GM03348 (cell line): ENCODE data around the gene ATP11A.

Source experiments
- DNase-seq: peaks from one replicate; pipeline ENCODE4 v3.0.0; 2012; ENCODE audit warnings: low spot score

Gene ATP11A

GRCh38 chr13:112743451-112744167 lies 53.8 kb downstream of the ATP11A start:
- no peak for DNase-seq

- DNase-seq: peak; percentile 41
These were observed 54.6 kb downstream of the ATP11A start for GRCh38 chr13:112744168-112745021.

- no peak for DNase-seq
These were observed 56.2 kb downstream of the ATP11A start for GRCh38 chr13:112746044-112746443.

- DNase-seq: no peak
These were observed 57.4 kb downstream of the ATP11A start for GRCh38 chr13:112747256-112747655.

- DNase-seq: peak; percentile 53
These were observed 59.3 kb downstream of the ATP11A start for GRCh38 chr13:112748947-112749735.

DNA sequence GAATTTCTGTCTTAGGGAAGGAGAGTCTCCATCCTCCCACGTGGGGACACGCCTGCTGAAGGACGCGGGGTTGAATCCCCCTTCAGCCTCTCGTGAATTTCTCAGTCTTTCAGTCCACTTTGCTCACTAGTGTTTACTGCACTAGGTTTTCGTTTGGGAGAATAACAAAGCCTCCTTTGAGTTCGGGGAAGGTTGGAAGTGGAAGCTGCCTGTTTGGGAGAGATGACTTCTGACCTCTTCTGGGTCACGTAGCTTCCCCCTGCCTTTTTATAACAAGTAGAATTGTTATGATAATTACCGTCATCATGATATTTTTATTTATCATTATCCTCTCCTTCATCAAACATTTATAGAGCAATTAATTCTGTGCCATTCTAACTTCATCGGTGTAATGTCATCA lies 60.7 kb downstream of the ATP11A start:
- no peak for DNase-seq

DNA sequence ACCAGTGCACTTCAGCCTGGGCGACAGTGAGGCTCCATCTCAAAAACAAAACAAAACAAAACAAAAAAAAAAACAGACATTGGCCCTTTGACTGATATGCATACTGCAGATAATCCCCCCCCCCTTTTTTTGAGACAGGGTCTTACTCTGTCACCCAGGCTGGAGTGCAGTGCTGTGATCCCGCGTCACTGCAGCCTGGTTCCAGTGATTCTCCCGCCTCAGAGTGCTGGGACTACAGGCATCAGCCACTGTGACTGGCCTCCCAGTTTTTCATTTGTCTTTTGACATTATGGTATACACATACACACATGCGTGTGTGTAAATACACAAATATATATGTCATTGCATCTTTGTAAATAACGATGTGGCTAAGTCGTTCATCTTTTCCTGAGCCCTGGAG lies 61.8 kb downstream of the ATP11A start:
- no peak for DNase-seq

- no peak for DNase-seq
These were observed 62.4 kb downstream of the ATP11A start for GRCh38 chr13:112752211-112752610.

DNA sequence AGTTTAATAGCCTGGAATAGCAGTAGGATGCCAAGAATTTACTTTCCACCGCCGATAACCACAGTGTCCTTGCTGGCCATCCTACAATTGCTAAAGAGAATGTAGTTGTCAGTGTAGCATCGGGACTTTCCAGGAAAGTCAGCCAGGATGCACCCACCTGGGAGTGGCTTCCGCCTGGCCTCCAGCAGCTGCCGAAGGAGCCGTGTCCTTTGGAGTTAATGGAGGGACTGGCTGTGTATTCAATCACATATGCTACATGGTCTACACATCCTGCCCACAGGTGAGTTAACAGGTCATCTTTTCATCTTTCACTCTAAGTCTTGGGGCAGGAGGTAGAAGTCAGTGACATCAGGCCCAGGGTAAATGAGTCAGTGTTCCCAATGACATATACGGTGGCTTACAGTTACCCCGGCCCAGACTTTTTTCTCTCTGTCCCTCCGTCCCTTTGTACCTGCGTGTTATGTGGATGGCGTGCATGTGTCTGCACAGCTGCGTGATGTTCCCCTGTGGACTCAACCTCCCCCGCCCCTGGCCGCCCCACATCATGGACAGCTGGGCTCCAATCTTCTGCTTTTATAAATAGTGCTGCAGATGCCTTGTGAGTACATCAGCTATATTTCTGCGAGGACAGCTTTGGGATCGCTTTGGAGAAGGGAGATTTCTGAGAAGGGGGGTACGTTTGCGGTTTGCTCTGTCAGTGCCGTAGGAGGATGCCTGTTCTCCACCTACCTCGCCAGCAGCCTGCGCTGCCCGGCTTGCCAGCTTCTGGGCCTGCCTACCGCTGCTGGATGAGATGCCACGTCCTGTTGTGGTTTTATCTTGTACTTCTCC lies 63.1 kb downstream of the ATP11A start:
- DNase-seq: no peak

DNA sequence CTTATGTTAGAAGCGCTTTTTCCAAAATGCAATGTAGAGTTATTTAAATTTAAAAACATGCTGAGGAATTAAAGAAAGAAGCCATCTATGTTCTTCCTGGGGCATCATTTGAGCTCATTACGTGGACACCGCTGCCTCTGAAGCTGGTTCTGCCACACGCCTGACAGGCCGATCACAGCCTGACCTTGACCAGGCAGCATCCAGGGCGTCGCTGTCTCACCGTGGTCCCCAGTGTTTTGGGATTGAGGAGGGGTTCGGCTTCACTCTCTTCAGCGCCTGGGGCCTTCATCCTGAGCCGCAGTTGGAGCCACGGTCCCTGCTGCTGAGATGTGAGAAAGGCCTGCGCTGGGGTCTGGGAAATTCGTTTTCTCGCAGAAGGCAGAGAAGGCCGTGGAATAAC lies 64.0 kb downstream of the ATP11A start:
- no peak for DNase-seq

DNA sequence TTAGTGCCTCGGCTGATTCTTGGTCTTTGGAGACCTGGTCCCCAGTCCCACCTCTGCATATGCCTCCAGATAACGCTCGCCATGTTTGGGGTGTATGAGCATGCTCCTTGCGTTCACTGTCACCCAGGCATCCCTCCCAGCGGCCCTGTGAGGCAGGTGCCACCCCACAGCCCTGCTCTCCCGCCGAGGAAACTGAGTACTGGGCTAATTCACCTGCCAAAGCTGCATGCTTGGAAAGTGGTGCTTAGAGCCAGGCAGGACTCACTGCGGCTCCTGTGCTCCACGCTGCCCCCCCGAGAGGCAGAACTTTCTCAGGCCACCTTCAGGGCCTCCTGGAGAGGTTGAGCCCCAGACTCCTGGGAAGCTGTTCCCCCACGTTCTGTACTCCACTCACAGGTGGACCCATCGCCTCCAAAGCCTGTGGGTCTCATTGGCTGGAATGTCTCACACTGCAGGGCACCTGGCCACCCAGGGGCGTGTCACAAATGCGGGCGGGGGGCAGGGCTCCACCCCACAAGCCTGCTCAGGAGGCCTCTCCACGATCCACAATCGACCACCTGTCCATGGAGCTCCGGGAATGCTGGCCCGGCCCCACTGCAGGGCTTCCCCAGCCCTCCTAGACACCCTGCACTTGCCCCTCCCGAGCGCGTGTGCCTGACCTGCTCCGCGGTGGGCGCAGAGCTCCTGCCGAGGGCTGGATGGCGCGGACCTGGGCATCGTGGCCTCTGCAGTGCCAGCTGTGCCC lies 64.6 kb downstream of the ATP11A start:
- no peak for DNase-seq

DNA sequence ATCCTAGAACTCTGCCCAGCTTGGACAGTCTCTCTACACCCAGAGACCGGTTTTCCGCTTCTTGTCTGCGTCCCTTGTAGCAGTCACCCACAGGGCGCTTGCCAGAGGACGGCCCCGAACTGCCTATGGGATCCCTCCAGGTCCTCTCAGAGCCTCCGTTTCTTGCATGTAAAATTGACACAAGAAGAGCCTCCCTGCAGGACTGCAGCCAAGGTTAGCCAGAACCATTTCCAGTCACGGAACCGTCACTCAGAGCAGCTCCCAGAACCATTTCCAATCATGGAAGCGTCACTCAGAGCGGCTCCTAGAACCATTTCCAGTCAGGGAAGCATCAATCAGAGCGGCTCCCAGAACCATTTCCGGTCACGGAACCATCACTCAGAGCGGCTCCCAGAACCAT lies 65.5 kb downstream of the ATP11A start:
- DNase-seq: no peak

GRCh38 chr13:112756081-112756480 lies 66.2 kb downstream of the ATP11A start:
- no peak for DNase-seq

DNA sequence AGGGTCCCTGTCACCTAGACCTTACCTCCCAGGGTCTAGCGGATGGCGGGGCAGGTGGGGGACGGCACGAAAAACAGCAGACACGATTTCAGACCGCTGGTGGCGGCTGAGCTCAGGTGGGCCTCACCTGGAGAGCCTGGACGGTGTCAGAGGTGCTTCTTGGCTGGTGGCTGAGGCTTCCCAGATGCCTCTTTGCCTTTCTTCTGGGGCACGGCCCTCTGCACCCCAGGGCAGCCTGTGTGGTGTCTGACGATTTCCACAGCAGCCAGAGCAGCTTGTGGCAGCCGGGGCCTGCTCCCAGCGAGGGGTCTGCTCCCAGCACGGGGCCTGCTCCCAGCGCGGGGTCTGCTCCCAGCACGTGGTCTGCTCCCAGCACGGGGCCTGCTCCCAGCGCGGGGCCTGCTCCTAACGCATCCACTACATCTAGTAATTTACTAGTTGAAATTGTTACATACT lies 66.7 kb downstream of the ATP11A start:
- no peak for DNase-seq

DNA sequence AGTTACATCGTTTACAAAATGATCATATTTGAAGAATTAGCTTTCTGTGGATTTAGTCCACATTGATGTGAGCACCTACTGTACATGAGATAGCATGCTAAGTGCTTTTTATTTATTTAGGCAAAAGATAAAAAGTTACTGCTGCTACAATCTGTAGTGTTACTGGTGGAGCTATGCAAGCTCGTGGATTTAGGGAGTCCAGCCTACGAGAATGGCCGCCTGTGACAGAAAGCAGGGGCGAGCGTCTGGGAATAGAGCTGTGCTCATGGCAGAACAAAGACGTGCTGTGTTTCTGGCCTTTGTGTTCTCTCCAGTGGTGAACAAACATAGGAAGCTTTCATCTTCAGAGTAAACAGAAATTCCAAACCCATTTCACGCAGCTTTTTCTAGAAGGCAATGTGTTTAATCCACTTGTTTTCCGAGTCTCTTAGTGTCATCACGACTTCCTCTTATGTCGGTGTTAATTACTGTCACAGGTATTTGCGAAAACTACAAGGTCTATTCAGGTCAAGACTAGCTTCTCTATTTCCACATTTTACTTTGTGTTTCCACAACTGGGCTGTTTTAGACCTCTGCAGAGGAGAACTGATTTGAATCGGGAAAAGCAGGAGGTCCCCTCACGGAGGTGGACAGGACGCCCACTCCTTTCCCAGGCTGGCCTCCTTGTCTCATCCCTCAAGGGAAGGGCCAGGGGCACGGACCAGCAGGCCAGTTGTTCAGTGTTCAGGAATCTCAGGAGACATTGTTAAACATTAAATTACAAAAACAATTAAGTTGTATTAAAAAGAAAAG lies 67.3 kb downstream of the ATP11A start:
- no peak for DNase-seq

GRCh38 chr13:112757759-112758086 lies 67.9 kb downstream of the ATP11A start:
- no peak for DNase-seq

DNA sequence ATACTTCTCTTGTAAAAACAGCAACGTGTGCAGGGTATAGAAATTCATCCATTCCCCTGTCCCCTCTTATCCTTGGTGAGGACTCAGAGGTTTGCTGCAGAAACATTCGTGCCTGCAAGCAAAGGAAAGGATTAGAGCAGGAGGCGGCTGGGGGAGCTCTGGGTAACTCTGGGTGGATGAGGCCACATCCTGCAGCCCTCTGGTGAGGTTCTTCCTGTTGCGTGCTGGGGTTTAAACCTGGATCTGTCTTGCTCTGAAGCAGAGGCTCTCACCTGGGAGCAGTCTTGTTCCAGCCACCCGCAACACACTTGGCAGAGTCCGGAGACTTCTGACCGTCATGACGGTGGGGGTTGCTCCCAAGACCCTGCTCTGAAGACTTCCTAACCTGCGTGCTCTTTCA lies 69.2 kb downstream of the ATP11A start:
- no peak for DNase-seq

DNA sequence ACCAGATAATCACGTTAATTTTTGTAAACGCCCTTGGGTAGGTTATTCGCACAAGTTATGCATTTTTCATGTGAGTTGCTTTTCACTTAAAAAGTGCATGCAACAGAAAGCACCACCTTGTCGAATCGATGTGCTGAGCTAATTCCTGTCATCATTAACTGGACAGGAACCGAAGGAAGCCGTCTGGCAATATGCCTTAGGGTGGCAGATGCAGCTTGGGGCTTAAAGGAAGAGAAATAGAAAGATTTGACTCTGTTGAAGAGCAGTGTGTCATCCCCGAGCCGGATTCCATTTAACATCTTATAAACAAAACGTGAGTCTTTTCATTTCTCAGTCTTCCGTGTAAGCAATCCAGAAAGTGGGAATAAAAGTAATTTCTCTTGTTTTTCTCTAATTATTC lies 70.0 kb downstream of the ATP11A start:
- DNase-seq: no peak

GRCh38 chr13:112760435-112760834 lies 70.6 kb downstream of the ATP11A start:
- no peak for DNase-seq

- DNase-seq: no peak
These were observed 71.1 kb downstream of the ATP11A start for GRCh38 chr13:112760931-112761330.
